Esophagus muscularis mucosa (tissue), 3 donors: ENCODE results near the gene PTGER3.

Experiments used
- CTCF ChIP-seq, 3 experiments: fragments of 200-600 bp in 2 of 3; fragments of 450-650 bp in 1 of 3; sonication (generic) in 2 of 3; IDR thresholded peaks; one replicate each; pipeline ENCODE4 v1.5.1; 2017 to 2019; ENCODE audit warnings: antibody characterized with exemption in 3 of 3, mild to moderate bottlenecking in 2 of 3, moderate library complexity in 1 of 3
- POLR2A ChIP-seq: fragments of 450-650 bp; IDR thresholded peaks from one replicate; pipeline ENCODE4 v1.6.1; 2017; ENCODE audit warnings: antibody characterized with exemption, moderate library complexity, mild to moderate bottlenecking, low read depth

GRCh38 chr1:71033136-71033535 is 14.5 kb downstream of the PTGER3 start:
- TF ChIP-seq CTCF (IDR thresholded peaks at IDR 0.05): no peak
- TF ChIP-seq POLR2A: no peak
